Stimulated activated CD8-positive, alpha-beta memory T cell treated with anti-CD3 and anti-CD28 coated beads, Interleukin-7, amount 100 ng/mL, for 4 hours (primary cell): ENCODE data around the gene HTT.

ENCODE experiments used
- DNase-seq, 2 donors: peaks; one replicate each; pipeline ENCODE4 v3.0.0-alpha.2; 2020; ENCODE audit warnings: low read depth in 2 of 2

HTT gene

GRCh38 chr4:3248811-3249661 is 174.6 kb downstream of the HTT start, which contains the start of gene MSANTD1:
Gene MSANTD1, plus strand, starts transcription at chr4:3249159. Its CDS starts 64 bp downstream, at chr4:3249223.
- no peak for DNase-seq

- no peak for DNase-seq
These were observed 175.4 kb downstream of the HTT start for GRCh38 chr4:3249711-3250437.

DNA sequence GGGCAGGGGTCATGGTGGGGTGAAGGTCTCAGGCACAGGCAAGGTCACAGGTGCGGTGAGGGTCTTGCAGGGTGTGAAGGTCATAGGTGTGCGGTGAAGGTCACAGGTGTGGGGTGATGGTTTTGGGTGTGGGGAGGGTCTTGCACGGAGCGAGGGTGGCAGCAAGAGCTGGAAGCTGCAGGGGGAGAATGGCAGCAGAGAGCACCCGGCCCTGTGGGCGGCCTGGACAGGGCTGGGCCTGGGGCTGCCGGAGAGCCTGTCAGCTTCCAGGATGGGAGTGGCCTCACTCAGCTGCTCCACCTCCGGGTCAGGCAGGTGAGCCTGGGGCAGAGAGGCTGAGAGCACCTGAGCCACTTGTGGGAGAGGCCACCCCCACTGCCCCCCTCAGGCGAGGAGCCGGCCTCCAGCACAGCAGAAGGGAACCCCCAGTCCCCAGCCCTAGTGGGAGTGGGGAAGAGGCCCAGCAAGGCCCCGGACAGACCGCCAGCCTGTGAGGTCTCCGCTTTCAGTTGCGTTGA is 176.0 kb downstream of the HTT start:
- DNase-seq: no peak

- DNase-seq: no peak
These were observed 176.6 kb downstream of the HTT start for GRCh38 chr4:3250956-3251690.

- DNase-seq: no peak
These were observed 177.4 kb downstream of the HTT start for GRCh38 chr4:3251691-3252479.

GRCh38 chr4:3252480-3252828 is 178.0 kb downstream of the HTT start:
- no peak for DNase-seq

GRCh38 chr4:3252831-3253641 is 178.6 kb downstream of the HTT start:
- no peak for DNase-seq

DNA sequence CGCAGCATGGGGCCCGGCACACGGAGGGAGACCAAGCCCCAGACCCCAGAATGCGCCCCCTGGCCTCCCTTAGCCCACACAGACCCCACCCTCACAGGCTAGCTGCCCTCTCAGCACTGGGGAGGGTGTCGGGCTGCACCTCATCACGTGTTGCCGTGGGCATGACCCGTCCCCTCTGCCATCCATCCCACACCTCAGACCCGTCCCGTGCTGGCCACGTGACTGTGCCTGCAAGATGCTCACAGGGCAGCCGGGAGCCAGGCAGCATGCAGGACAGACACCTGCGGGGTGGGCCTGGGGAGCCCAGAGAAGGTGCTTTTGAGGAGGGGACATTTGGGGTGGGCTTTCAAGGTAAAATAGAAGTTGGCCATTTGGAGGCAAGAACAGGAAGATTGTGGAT is 179.3 kb downstream of the HTT start:
- no peak for DNase-seq

DNA sequence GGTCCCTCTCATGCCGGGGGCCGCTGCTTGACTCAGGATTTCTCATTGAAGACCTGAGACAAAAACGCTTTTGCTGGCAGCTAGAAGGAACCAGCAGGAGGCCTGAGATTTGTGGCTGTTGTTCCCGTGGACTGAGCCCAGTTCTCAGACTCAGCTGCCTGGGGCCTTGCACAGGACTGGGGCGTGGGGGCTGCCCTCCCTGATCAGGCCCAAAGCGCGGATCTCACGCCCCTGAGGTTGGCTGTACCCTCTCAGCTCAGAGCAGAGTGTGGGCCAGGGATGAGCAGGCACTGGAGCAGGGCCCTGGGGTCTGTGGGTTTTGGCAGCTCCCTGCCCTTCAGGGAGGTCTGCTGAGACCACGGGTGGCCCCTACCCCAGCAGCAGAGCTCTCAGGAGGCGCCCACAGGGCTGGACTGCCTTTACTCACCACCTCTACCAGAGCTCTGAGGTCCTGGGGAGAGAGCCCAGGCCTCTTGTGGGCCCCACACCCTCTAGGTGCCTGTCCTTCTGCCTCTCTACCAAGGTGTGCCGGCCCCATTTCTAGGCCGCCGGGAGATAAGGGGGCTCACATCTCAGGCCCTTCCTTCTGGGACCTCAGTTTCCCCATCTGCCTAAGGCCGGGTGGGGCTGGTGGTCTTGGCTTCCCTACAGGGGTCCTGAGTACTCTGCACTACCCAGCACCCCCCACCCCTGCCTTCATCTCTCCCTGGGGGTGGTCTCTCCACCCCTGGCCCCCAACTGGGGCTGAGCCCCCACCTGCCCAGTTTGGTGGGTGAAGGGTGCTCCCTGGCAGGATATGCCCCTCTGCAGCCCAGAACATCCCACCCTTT is 180.0 kb downstream of the HTT start:
- DNase-seq: no peak

DNA sequence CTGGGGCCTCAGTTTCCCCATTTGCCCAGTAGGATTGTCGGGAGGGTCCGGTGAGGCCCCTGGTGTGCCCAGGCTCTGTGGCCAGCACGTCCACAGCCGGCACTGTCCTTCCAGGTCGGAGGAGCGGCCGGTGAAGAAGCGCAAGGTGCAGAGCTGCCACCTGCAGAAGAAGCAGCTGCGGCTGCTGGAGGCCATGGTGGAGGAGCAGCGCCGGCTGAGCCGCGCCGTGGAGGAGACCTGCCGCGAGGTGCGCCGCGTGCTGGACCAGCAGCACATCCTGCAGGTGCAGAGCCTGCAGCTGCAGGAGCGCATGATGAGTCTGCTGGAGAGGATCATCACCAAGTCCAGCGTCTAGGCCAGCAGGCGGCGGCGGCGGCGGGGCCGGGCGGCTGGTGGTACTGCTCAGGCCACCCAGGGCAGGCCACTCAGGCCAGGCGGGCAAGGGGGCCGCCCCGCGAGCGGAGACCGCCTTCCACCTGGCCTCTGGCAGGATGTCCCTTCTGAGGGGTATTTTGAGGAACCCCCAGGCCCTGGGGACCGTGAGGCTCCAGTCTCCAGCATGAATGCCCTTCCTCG is 181.2 kb downstream of the HTT start:
- no peak for DNase-seq

- DNase-seq: no peak
These were observed 182.0 kb downstream of the HTT start for GRCh38 chr4:3256230-3257102.

DNA sequence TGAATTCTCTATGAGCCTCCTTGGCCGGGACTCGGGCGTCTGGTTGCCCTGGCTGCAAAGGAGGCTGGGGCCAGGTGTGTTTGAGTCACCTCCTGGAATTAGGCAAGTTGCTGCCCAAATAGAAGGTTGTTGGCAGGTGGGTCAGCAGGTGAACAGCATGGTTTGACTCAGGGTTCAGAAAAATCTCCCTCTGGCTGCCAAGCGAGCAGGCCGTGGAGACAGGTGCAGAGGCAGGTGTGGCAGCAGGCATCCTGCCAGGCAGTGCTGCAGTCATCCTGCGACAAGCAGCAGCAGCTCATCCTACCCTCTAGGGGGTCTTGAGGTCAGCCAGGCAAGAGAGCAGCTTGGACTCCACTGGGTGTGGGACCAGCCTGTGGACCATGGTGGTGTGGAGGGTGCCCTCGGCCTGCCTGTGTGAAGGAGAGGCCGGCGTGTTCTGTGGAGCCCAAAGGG is 182.6 kb downstream of the HTT start:
- DNase-seq: no peak

DNA sequence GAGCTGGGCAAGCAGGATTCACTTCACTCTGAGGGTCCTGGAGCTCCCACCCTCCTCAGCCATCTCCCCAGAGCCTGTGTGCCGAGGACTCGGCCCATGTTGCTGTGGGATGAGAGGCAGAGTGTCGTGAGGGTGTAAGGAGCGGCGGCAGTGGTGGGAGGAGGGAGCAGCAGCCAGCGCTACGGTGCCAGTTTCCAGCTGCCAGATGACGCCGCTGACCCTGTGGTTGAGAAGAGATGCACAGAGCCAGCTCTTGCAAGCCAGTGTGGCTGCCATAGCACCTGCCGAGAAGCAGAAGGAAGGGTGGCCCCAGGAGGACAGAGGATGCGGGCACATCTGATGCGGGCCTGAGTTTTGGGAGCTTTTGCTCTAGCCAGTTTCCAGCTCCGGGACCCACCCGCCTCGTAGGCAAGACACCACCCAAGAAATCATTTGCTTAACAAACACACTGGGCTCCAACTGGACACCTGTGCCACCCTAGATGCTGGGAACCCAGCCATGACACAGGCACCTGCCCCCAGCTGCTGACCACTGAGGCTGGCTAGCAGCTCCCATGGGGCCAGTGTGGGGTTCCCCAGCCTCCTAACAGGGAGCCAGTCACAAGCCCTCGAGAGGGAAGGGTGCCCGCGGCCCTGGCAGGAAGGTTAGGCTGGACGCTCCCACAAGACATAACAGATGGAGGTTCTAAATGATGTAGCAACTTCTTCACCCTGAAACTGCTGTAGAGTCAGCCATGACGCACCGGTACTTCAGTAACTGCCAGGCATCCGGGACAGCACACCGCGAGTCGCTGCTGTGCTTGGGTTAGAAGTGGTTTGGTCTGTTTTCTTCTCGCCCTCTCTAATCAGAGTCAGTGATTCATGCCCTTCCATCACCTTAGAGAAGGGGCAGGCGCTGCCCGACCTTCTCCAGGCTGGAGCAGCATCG is 183.3 kb downstream of the HTT start:
- DNase-seq: no peak

DNA sequence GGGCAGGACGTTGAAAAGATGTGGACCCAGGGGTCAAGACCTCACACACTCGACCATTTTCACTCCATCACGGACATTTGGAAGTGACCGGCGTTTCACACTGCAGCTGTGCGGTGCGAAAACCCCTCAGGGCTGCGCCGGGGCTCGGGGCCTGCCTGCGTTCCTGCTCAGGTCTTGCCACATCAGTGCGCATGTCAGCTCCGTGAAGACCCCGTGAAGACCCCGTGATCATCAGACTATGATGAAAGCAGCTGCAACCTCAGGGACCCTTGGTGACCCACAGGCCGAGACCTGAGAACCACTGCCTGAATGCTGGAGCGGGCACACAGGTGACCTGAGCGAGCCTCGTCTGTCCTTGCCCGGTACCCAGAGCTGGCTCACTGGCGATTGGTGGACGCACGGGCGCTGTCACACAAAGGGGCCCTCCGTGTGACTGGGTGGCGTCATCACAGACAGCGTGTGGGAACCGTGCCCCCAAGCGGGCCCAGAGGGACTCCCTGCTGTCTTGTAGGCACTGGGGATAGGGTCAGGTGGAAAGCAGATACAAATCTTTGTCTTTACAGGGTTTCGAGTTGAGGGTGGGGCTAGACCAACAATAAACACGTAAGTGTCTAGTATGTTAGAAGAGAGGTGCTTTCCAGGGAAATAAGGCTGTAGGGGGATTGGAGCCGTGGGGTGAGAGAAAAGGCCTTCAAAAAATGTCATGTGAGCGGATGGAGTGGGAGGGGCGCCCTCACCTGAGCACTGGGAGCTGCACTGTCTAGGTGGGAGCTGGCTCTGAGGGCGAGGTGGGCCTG is 187.1 kb downstream of the HTT start:
- no peak for DNase-seq

GRCh38 chr4:3262208-3263052 is 187.9 kb downstream of the HTT start:
- no peak for DNase-seq
